Hepatocyte (in vitro differentiated cells): Measurements from ENCODE around the gene OPCML.

Experiments
- EZH2 ChIP-seq: fragments of 200-600 bp; sonication (generic); IDR thresholded peaks from 2 replicates; pipeline ENCODE4 v1.6.1; 2016; ENCODE audit warnings: antibody characterized with exemption, mild to moderate bottlenecking, borderline replicate concordance
- TF ChIP-seq, protein P1 (sequence below): fragments of 200-600 bp; sonication (generic); IDR thresholded peaks from 2 replicates; pipeline ENCODE4 v1.5.1; 2016; ENCODE audit warnings: antibody characterized with exemption, mild to moderate bottlenecking; ENCODE audit not compliant: poor library complexity

DNA sequence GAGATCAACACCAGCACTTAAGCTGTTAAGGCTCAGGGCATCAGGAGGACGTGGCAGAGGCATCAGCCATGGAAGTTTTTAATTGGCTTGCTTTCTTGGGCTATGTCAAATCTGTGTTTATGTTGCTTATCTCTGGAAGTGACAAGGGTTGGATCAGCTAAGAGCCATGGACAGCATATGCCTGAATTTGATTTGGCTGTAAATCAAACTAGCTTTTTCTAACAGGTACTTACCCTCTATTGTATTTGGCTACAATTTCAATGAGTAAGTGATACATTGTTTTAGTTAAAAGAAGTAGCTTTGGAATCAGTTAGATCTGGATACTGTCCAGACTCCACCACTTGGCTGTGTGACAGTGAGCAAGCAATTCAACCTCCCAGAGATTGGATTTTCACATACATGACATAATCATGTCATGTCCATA lies 936.6 kb downstream of the OPCML start:
- TF ChIP-seq, protein P1, sequence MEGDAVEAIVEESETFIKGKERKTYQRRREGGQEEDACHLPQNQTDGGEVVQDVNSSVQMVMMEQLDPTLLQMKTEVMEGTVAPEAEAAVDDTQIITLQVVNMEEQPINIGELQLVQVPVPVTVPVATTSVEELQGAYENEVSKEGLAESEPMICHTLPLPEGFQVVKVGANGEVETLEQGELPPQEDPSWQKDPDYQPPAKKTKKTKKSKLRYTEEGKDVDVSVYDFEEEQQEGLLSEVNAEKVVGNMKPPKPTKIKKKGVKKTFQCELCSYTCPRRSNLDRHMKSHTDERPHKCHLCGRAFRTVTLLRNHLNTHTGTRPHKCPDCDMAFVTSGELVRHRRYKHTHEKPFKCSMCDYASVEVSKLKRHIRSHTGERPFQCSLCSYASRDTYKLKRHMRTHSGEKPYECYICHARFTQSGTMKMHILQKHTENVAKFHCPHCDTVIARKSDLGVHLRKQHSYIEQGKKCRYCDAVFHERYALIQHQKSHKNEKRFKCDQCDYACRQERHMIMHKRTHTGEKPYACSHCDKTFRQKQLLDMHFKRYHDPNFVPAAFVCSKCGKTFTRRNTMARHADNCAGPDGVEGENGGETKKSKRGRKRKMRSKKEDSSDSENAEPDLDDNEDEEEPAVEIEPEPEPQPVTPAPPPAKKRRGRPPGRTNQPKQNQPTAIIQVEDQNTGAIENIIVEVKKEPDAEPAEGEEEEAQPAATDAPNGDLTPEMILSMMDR: no peak
- TF ChIP-seq EZH2: no peak
